Raji (cell line): ENCODE results near the gene NCKAP5.

Experiments
- POLR2A ChIP-seq: IDR thresholded peaks from 2 replicates; pipeline ENCODE4 v1.6.1; 2011; ENCODE audit warnings: low read depth, low read length, control low read depth; ENCODE audit not compliant: insufficient read depth

NCKAP5 gene

DNA sequence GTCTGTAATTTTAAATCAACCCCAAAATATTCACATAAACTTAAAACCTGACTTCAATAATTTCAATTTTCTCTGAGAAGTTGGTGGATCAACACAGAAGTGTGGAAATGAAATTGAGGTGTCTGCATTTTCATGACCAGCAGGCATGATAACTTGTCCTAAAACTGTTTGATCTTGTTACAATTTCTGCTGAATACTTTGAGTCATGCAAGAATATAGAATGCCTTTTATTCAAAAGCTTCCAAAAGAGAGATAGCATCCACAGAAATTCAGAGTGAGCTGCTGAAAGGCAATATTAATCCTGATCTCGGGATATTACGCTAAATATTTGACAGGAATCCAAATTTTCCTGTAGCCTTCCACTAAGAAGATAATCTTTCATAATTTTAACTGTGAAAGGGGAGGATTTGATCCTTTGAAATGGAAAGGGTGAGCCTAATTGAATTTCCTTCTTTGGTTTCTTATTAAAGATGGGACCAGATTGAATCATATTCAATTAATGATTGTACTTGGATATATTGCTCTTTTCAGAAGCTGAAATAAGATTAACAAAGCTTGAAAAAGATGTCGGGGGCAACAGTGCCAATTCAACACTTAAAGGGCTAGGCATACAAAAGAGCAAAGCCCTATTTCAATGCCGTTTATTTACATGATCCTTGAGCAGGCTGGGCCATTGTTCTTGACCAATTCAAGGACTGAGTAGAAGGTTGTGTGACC lies 129.3 kb downstream of the NCKAP5 start:
- TF ChIP-seq POLR2A = no peak

DNA sequence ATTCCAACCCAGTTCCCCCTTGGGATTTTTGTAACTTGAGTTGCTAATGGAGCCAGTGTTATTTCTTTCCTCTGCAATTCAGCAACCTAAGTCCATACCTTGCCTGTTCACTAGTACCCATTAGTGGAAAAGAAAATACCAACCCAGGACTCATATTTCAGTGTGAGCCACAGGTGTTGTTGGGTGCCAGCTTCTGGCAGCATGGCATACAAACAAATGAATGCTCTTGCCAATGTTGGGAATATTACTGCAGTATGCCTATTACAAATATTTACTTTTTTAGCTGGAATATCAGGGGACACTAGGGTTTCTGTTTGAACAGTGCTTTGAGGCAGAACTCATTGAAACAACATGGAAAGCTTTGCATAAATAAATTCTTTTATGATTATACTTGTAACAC lies 130.2 kb downstream of the NCKAP5 start:
- TF ChIP-seq POLR2A = no peak

DNA sequence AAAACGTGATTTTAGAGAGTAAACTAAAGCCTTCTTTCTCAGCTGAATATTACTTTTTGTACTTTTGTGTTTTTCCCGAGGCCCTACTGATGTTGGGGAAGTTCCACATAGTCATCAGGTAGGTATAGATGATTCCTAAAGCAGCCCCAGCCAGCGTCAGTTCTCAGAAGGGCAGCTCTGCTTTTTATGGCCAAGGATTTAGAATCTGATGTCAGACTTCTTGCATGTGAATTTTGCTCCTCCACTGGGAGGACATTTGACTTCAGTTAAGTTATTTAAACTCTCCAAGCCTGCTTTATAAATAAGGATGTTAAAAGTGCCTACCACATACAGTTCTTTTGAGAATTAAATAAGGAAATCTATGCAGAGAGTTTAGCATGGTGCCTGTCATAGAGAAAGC lies 130.8 kb downstream of the NCKAP5 start:
- TF ChIP-seq POLR2A = no peak

DNA sequence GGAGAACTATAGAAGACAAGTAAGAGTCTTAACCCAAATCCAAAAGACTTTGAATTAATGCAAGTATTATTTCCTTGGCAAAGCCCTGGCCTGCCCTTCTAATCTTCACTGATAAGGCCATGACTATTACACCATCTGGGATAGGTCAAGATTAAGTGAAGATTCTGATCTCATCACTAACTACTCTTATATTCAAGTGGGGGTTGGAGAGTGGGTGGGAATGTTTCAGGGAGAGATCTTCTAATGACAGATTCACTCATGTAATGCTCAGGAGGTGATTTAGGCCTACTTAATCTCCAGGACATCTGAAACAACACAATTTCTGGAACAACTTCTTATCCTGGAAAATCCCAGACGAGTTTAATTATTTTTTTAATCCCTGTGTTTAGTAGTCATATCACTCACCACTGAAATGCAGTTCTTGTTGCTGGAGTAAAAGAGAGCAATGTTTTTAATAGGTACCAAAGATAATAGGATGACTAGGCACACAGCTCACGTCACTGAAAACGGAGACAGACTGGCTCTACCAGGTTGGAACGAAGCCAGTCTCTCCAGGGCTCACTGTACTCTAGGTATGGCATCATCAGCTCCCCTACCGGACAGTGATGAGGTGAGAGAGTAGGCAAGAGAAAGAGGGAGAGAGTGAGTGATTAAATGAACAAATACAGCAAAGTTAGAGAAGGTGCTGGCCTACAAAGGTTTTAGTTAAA lies 133.1 kb downstream of the NCKAP5 start:
- no peak for TF ChIP-seq POLR2A

DNA sequence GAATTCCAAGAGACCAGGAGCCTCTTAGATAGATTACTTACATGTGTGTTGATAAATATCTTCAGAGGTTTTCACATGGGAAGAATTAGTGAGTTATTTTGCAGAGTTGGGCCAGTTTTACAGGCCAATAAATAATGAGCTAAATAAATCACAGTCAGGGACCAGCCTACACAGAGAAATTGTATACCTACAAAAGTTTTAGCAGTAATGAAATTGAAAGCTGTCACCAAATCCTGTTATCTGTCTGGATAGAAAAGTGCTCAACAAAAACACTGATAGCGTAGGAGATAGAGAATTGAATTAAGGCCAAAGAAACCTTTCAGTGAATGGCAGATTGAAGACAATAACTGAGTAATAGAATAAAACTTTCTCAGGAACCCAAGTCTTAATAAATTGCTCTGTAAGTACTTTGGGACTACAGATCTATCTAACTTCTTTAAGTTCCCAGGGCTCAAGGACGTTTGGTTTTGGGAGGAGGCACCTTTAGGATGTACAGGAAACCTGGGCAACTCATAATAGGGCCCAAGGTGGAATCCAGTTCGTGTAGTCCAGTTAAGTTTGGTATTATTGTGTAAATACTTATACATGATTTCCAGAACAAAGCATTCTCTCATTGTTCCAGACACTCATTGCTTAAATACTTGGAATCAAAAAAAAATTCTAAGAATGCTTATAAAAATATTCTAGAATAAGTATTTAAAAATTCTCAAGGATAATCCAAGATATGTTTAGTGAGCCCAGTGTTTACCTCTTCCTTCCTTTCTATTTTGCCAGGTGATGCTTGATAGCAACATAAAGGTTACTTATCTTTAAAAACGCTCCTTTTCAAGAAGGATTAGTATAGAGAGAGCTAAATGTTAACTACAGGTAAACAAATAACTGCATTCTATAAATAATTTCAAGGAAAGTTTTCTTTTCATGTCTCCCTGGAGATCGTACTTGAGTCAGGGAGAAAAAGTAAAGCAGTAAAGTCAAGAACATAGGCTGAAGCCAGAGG lies 134.5 kb downstream of the NCKAP5 start:
- no peak for TF ChIP-seq POLR2A

DNA sequence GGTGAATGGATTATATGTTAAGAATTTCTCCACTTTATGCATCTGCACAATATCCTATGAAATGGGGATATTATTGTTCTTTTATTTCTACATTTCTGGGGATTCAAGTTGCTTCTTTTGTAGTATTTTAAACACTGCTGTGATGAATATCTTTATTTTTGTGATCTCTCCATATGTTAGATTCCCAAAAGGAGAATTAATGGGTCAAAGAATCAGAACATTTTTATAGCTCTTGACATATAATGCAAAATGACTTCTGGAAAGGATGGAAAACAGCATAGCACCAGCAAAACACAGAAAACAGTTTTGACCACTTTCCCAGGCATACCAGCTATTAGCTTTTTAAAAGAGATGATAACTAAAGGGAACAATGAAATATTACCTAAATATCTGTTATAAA lies 135.5 kb downstream of the NCKAP5 start:
- TF ChIP-seq POLR2A = no peak

DNA sequence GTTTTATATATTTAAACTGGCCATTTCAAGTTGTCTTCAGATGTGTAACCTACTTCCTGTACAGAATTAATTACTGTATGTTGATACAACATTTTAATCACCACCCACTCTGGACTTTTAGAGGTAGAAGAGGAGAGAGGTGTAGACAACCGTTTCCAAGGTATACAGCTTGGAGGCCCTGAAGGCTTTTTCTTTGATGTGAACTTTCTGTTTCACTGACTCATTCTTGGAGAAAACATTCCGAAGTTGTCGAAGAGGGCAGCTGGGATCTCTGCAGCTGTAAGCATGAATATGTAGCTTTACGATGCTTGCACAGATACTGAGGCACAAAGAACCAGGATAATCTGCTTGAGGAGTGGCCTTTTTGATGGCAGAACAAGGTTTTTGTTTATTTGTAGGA lies 137.0 kb downstream of the NCKAP5 start:
- TF ChIP-seq POLR2A = no peak

DNA sequence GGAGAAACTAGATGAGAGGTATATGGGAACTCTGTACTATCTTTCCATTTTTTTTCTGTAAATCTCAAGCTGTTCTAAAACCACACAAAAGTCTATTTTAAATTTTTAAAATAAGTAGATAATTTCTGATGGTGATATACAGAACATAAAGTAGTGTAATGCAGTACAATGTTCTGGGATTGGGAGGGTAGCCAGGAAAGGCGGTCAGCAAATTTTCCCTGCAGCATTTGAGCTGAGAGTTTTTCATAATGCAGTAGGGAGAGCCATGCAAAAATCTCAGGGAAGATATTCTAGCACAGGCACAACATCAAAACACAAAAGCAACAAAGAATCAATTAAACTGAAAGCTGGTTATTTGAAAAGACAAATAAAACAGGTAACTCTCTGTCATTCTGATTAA lies 141.5 kb downstream of the NCKAP5 start:
- TF ChIP-seq POLR2A = no peak

DNA sequence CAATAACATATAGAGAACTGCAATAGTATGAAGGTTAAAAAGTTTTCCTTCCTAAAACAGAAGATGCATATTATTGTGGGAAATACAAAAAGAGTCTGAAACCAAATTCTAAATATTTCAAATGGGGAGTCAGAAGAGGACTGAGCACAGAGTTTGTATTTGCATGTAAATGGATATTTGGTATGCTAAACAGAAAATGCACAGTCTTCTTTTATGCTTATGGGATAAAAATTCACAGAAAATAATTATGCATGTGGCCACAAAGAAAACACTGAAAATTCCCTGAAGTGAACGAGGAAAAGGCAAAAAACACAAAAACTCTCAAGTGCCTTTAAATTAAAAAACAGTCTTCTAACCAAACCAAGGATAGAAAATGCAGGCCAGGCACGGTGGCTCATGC lies 142.7 kb downstream of the NCKAP5 start:
- TF ChIP-seq POLR2A = no peak

DNA sequence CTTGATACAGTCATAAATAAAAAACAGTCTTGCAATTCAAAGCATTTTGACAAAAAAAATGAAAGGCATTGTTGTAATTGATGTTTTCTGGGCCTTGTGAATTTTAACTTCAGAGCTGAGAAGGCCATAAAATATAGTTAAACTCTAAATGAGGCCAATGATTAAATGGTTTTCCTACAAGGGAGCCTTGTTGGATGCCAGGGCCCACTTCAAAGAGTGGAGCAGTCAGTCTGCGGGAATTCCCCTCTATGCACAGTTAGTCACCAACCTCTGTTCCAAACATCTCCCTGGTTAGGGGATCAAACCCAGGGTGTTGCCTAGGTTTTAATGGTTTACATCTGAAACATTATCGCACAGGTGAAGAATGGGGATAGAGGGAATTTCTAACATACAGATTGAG lies 143.4 kb downstream of the NCKAP5 start:
- TF ChIP-seq POLR2A = no peak

DNA sequence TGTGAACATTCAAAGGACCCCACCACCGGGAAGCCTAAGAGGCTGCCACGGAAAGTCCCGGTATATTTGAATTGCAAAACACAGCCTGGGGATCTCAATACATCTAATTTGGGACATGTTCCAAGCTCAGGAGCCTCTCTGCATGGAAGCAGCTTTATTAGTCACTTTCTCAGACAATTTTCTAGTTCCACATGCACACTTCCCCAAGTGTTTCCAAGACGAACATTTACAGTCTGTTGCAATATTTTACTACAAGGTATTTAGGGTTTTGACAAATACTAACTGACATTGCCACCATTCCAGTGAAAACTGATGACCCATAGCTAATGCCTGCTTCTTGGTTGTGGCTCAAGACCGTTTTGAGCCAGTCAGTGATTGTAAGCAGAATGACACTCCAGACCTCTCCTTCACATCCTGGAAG lies 145.3 kb downstream of the NCKAP5 start:
- no peak for TF ChIP-seq POLR2A

DNA sequence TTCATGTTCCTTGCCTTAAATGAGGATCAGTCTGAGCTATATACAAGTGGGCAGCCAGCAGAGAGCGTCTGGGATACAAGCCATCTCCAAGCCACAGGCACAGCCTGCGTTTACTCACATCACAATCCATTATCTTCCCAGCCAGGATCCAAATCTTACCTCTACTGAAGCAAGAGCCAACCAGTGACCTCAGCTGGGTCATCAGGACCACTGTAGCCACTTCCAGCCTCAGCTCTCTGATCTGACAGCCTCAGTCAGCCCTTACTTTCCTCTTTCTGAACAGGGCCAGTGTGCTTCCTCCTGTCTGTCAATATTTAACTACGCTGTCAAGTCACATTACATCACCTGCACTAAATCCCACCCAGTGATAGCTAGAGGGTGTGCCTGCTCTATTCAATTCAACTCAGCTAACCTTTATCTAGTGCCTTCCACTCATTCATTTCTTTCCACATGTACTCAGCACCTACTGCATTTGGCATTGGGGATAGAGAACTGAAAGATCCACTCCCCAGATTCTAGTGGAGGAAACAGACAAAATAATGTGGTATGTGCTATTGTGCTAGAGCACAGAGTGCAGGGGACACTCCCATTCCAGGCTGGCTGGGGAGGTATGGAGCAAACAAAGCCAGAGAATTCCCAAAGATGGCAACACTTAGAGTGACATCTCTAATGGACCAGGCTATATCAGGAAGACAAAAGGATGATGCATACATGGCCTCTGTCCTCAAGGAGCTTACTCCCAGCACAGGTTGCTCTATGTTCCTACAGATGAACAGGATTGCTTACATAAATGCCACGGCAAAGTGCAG lies 146.5 kb downstream of the NCKAP5 start:
- TF ChIP-seq POLR2A = no peak

DNA sequence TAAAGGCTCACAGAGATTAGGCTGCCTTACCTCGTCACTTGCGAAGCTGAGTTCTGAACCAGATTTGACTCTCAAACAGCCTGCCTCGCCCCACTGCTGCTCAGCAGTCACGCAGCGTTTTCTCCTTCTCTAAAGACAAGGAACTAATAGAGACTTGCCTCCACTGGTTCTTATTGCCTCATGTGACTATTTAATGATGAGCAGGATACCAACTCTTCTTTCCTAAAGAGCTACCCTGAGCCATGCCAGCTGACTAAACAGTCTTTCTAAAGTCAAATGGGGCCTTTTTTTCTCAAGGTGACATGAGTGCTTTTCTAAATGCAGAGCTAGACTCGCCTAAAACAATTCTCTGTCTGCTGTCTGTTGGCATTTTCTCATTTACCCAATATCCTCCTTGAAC lies 147.5 kb downstream of the NCKAP5 start:
- TF ChIP-seq POLR2A = no peak

DNA sequence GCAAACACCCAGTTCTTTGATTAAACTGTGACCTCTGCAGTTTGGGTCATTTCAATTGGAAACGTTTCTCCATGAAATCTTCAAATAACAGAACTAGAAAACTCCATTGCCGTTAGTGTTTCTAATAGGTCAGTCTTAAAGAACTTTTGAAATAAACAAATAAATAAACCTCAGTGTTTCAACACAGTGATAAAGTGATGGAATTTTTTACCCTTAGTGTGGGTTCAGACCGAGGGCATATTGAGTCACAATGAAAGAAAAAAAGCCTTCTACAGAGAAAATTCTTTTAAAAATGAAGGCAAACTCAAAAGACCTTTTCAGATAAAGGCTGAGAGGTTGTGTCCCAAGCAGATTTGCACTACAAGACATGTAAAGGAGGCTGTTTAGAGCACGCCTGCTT lies 149.6 kb downstream of the NCKAP5 start:
- TF ChIP-seq POLR2A = no peak

DNA sequence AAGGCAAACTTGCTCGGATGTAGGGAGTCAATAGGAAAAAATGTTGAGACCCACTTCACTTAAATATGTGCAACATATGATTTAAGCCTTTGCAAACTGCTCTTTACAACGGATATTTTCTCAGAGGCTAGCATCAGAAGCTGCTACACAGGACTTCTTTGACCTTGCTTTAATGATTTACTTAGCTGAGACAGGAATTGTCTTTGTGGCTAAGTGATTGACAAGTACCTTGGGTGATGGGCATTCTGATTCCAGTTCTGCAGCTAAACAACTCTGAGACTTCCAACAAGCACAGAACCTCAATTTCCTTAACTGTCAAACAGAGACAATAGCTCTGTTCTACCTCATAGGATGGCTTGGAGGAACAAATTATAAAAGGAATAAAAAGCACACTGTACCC lies 150.2 kb downstream of the NCKAP5 start:
- TF ChIP-seq POLR2A = no peak
